SK-N-SH treated with all-trans-retinoic acid at 6 μM for 48 hours (cell line): Measurements from ENCODE around the gene ERBIN.
"Not testable (repeated sequence)": the region's sequence is repeated elsewhere in the genome, so short reads cannot be mapped to it uniquely, and the experiment has no call there.

Source experiments
- ARNTL ChIP-seq: fragments of 450-650 bp; formaldehyde crosslinking; IDR thresholded peaks from 2 replicates; pipeline ENCODE4 v1.5.0; 2020; ENCODE audit warnings: low read depth, mild to moderate bottlenecking, moderate library complexity, borderline replicate concordance
- CREB5 ChIP-seq: fragments of 250-450 bp; sonication (Bioruptor Pico); IDR thresholded peaks from 2 replicates; pipeline ENCODE4 v1.5.1; 2020; ENCODE audit warnings: low read depth, mild to moderate bottlenecking, moderate library complexity
- CSRNP3 ChIP-seq: fragments of 250-450 bp; sonication (Bioruptor Pico); IDR thresholded peaks from 2 replicates; pipeline ENCODE4 v1.5.1; 2021; ENCODE audit warnings: mild to moderate bottlenecking, moderate library complexity
- ESRRG ChIP-seq: fragments of 250-450 bp; sonication (Bioruptor Pico); IDR thresholded peaks from 2 replicates; pipeline ENCODE4 v1.6.1; 2021; ENCODE audit warnings: mild to moderate bottlenecking
- GLIS3 ChIP-seq: fragments of 250-450 bp; sonication (Bioruptor Pico); IDR thresholded peaks from 2 replicates; pipeline ENCODE4 v1.5.0; 2020; ENCODE audit warnings: mild to moderate bottlenecking, moderate library complexity
- ISL1 ChIP-seq: fragments of 250-450 bp; sonication (Bioruptor Pico); IDR thresholded peaks from 2 replicates; pipeline ENCODE4 v2.1.2; 2022; ENCODE audit warnings: mild to moderate bottlenecking, moderate library complexity
- PATZ1 ChIP-seq: fragments of 250-450 bp; sonication (Bioruptor Pico); IDR thresholded peaks from 2 replicates; pipeline ENCODE4 v1.8.0; 2020; ENCODE audit warnings: mild to moderate bottlenecking, moderate library complexity, borderline replicate concordance
- RARB ChIP-seq: fragments of 250-450 bp; sonication (Bioruptor Pico); IDR thresholded peaks from 2 replicates; pipeline ENCODE4 v1.8.0; 2021; ENCODE audit warnings: mild to moderate bottlenecking, moderate library complexity
- SNAI2 ChIP-seq: fragments of 250-450 bp; sonication (Bioruptor Pico); IDR thresholded peaks from 2 replicates; pipeline ENCODE4 v1.5.0; 2020; ENCODE audit warnings: mild to moderate bottlenecking, moderate library complexity
- TOX ChIP-seq: fragments of 250-450 bp; sonication (Bioruptor Pico); IDR thresholded peaks from 2 replicates; pipeline ENCODE4 v1.8.0; 2021; ENCODE audit warnings: mild to moderate bottlenecking, moderate library complexity, borderline replicate concordance
- ZFP3 ChIP-seq: fragments of 250-450 bp; sonication (Bioruptor Pico); IDR thresholded peaks from 2 replicates; pipeline ENCODE4 v1.5.0; 2020; ENCODE audit warnings: mild to moderate bottlenecking, moderate library complexity
- ZNF70 ChIP-seq: fragments of 450-650 bp; formaldehyde crosslinking; IDR thresholded peaks from 2 replicates; pipeline ENCODE4 v1.5.0; 2020; ENCODE audit warnings: mild to moderate bottlenecking, moderate library complexity
- ZNF8 ChIP-seq: fragments of 450-650 bp; formaldehyde crosslinking; IDR thresholded peaks from 2 replicates; pipeline ENCODE4 v1.5.0; 2020; ENCODE audit warnings: mild to moderate bottlenecking, moderate library complexity

- not testable (repeated sequence) for TF ChIP-seq ARNTL; ZFP3 (CRISPR knock-in tag); RARB (CRISPR knock-in tag); ESRRG (CRISPR knock-in tag); CSRNP3 (CRISPR knock-in tag); ZNF70 (CRISPR knock-in tag); ZNF8; CREB5 (CRISPR knock-in tag); SNAI2 (CRISPR knock-in tag); PATZ1 (CRISPR knock-in tag); GLIS3 (CRISPR knock-in tag); TOX (CRISPR knock-in tag); ISL1 (CRISPR knock-in tag)
Observed at GRCh38 chr5:65915661-65916060, 10.7 kb upstream of the ERBIN start.
